CD4-positive, alpha-beta T cell (primary cell): ENCODE data around the gene MEF2B. TPM values are rescaled to one million over a fixed set of nuclear protein-coding genes. Genes with fewer than 3 reads are reported as not detected.

ENCODE experiments used
- ATAC-seq: fragments of 200-7000 bp; cut with Tn5 transposase; one replicate; pipeline ENCODE4 v1.10.0; 2022; ENCODE audit warnings: mild to moderate bottlenecking; ENCODE audit not compliant: poor library complexity
- CTCF ChIA-PET: fragments of 350-600 bp; sonication (Branson Sonifier 250); formaldehyde crosslinking; loops from one replicate; lab custom pipeline; 2021; ENCODE audit warnings: antibody characterized with exemption, inconsistent platforms; lab: Charles Lee
- POLR2A ChIA-PET: fragments of 350-600 bp; sonication (Branson Sonifier 250); formaldehyde crosslinking; loops from one replicate; lab custom pipeline; 2021; ENCODE audit warnings: antibody characterized with exemption, inconsistent platforms; lab: Charles Lee
- DNase-seq, 14 experiments: peaks; one replicate each; pipeline ENCODE4 v3.0.0-alpha.2; 2013 to 2020; ENCODE audit warnings: mixed read lengths in 2 of 14
- H3K27ac ChIP-seq, 2 donors: one replicate each; pipeline versions ENCODE4 v1.5.1 to v1.7.0; 2013; ENCODE audit warnings: low read length in 2 of 2, low read depth in 1 of 2, mild to moderate bottlenecking in 1 of 2
- H3K27me3 ChIP-seq, 2 experiments: 1 replicate in 1 of 2; 2 replicates in 1 of 2; pipeline versions ENCODE4 v1.6.1 to v1.7.0; 2013; ENCODE audit warnings: low read length in 2 of 2, control low read depth in 1 of 2, mild to moderate bottlenecking in 1 of 2, moderate library complexity in 1 of 2; ENCODE audit not compliant: insufficient read depth in 2 of 2, control insufficient read depth in 1 of 2
- H3K36me3 ChIP-seq: one replicate; pipeline ENCODE4 v1.6.1; 2013; ENCODE audit warnings: low read length, control low read depth; ENCODE audit not compliant: insufficient read depth
- H3K4me1 ChIP-seq: one replicate; pipeline ENCODE4 v1.6.1; 2013; ENCODE audit warnings: low read length, control low read depth; ENCODE audit not compliant: insufficient read depth
- H3K4me3 ChIP-seq: one replicate; pipeline ENCODE4 v1.5.1; 2013; ENCODE audit warnings: mild to moderate bottlenecking, low read length, moderate library complexity
- H3K9me3 ChIP-seq, 2 experiments: 1 replicate in 1 of 2; 2 replicates in 1 of 2; pipeline versions ENCODE4 v1.6.1 to v1.7.0; 2013; ENCODE audit warnings: low read length in 2 of 2, mild to moderate bottlenecking in 2 of 2, control low read depth in 1 of 2, moderate library complexity in 1 of 2; ENCODE audit not compliant: control insufficient read depth in 1 of 2, insufficient read depth in 1 of 2
- H3K27ac Mint-ChIP-seq: one replicate; pipeline ENCODE4 v1.8.0; 2020; ENCODE audit warnings: mixed read lengths
- H3K27me3 Mint-ChIP-seq: one replicate; pipeline ENCODE4 v1.8.0; 2021; ENCODE audit warnings: mixed read lengths
- H3K36me3 Mint-ChIP-seq: one replicate; pipeline ENCODE4 v1.8.0; 2021; ENCODE audit warnings: low read depth, mixed read lengths
- H3K4me1 Mint-ChIP-seq: one replicate; pipeline ENCODE4 v1.8.0; 2021; ENCODE audit warnings: low read depth, mixed read lengths
- H3K4me3 Mint-ChIP-seq: one replicate; pipeline ENCODE4 v1.8.0; 2020; ENCODE audit warnings: mild to moderate bottlenecking, mixed read lengths
- H3K9me3 Mint-ChIP-seq: one replicate; pipeline ENCODE4 v1.8.0; 2020; ENCODE audit warnings: mixed read lengths
- CTCF ChIP-seq: fragments of 200-600 bp; IDR thresholded peaks from one replicate; pipeline ENCODE4 v1.8.0; 2022; ENCODE audit warnings: antibody characterized with exemption, mild to moderate bottlenecking
- intact Hi-C, 2 experiments: fragments of 100-400 bp; cut with DNase I in 1 of 2; cut with micrococcal nuclease in 1 of 2; formaldehyde crosslinking; loops; one replicate each; pipeline versions ENCODE4 v1.15.1 to v1.9.0; 2023 to 2025; cut with DNase I, micrococcal nuclease
- total RNA-seq, 174 experiments: library from RNA in 2 of 174; stranded (reverse) in 2 of 174; gene quantifications; one replicate each; pipeline ENCODE4 v1.2.3 and lab custom pipeline; 2021 to 2026

Gene MEF2B
- total RNA-seq, 2 experiments from 2014 or later = 1.9 to 3.0 TPM

DNA sequence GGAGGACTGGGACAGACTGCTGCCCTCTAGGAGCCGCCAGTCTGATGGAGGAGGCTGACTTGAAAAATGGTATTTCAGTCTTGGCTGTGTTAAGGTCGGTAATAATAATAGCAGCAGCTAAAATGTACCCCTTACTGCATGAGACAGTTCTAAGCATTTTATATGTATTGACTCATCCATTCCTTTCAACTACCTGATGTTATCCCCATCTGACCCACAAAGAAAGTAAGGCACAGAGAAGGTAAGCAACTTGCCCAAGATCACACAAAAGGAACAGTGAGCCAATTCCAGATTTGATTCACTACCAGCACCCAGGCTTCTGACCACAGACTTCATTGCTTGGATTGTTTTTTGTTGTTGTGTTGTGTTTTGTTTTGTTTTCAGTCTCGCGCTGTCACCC, 45.7 kb upstream of the MEF2B start:
- H3K9me3 ChIP-seq = peaks cover 0 to 35% of the 10 kb centered on the region in 2 experiments
- Mint-ChIP-seq H3K27ac (no peak overlapping the region), H3K27me3 (peaks cover 62% of the 10 kb centered on the region), H3K4me1 (peaks cover 4% of the 10 kb centered on the region), H3K9me3 (no peaks in the 10 kb centered on the region), H3K4me3 (no peak overlapping the region), H3K36me3 (no peaks in the 10 kb centered on the region)
- ATAC-seq = no peak
- peaks cover 48 to 54% of the 10 kb centered on the region in 2 experiments for H3K27me3 ChIP-seq
- intact Hi-C loops = no loop called here
- H3K36me3 ChIP-seq = no peaks in the 10 kb centered on the region
- no peaks in the 10 kb centered on the region for H3K4me1 ChIP-seq
- no peak overlapping the region for H3K4me3 ChIP-seq
- TF ChIP-seq CTCF = no peak
- DNase-seq = no peak
- ChIA-PET POLR2A (no interaction called here), CTCF (no interaction called here)
- no peak overlapping the region for H3K27ac ChIP-seq

DNA sequence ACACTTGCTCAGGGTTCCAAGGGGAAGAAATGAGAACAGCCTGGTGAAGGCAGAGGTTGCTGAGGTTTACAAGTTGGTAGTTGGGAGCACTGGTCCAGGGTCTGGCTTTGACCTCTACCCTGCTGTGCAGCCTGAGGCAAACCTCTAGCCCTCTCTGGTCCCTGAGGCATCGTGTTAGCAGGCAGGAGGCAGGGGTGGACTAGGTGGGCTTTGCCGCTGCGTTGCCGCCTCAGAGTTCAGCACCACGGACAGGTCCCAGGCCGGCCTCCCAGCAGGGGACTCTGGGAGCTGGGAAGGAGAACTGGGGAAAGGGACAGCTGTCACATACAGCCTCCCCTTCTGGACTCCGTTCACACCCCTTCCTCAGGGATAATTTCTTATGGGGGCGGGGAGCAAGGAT, 44.8 kb upstream of the MEF2B start:
- DNase-seq (peak in 6 of 14 experiments; percentile 10 to 49 (median 25)), ATAC-seq (no peak)
- H3K9me3 Mint-ChIP-seq = no peaks in the 10 kb centered on the region
- peaks cover 4% of the 10 kb centered on the region for H3K4me1 Mint-ChIP-seq
- H3K27ac Mint-ChIP-seq = no peak overlapping the region
- peaks cover 48 to 54% of the 10 kb centered on the region in 2 experiments for H3K27me3 ChIP-seq
- no peaks in the 10 kb centered on the region for H3K36me3 ChIP-seq
- no peaks in the 10 kb centered on the region for H3K4me1 ChIP-seq
- ChIA-PET POLR2A (no interaction called here), CTCF (interaction anchor here (0.6 kb wide), 1 partner anchor 1832 kb away, joined by 3 read pairs; no protein-coding TSS in a partner anchor)
- no peaks in the 10 kb centered on the region for H3K36me3 Mint-ChIP-seq
- peaks cover 68% of the 10 kb centered on the region for H3K27me3 Mint-ChIP-seq
- intact Hi-C loops = no loop called here
- H3K27ac ChIP-seq = no peak overlapping the region
- no peak overlapping the region for H3K4me3 ChIP-seq
- peaks cover 0 to 35% of the 10 kb centered on the region in 2 experiments for H3K9me3 ChIP-seq
- TF ChIP-seq CTCF = no peak
- H3K4me3 Mint-ChIP-seq = no peak overlapping the region

GRCh38 chr19:19214159-19214490, 44.1 kb upstream of the MEF2B start:
- Mint-ChIP-seq H3K4me3 (no peak overlapping the region), H3K27ac (no peak overlapping the region), H3K27me3 (peaks cover 68% of the 10 kb centered on the region), H3K9me3 (no peaks in the 10 kb centered on the region), H3K36me3 (no peaks in the 10 kb centered on the region), H3K4me1 (peaks cover 4% of the 10 kb centered on the region)
- DNase-seq (no peak), ATAC-seq (no peak)
- Histone ChIP-seq H3K4me3 (no peak overlapping the region), H3K27me3 (peaks cover 48 to 54% of the 10 kb centered on the region in 2 experiments), H3K9me3 (peaks cover 0 to 35% of the 10 kb centered on the region in 2 experiments), H3K4me1 (no peaks in the 10 kb centered on the region), H3K36me3 (no peaks in the 10 kb centered on the region), H3K27ac (no peak overlapping the region)
- ChIA-PET POLR2A (no interaction called here), CTCF (no interaction called here)
- intact Hi-C loops = no loop called here
- TF ChIP-seq CTCF = no peak
